H1 (cell line): Measurements from ENCODE around the gene SMIM29. TPM values are rescaled to one million over a fixed set of nuclear protein-coding genes. Genes with fewer than 3 reads are reported as not detected.

Source experiments
- CTCF ChIA-PET: fragments of 300-600 bp; sonication (Branson Sonifier 250); formaldehyde crosslinking; loops from one replicate; lab custom pipeline; 2021; ENCODE audit not compliant: partially characterized antibody; lab: Charles Lee
- POLR2A ChIA-PET: fragments of 300-600 bp; sonication (Branson Sonifier 250); formaldehyde crosslinking; loops from one replicate; lab custom pipeline; 2021; ENCODE audit warnings: inconsistent platforms; ENCODE audit not compliant: partially characterized antibody; lab: Charles Lee
- DNase-seq, 2 experiments: peaks; one replicate each; pipeline versions ENCODE4 v3.0.0 to v3.0.0-alpha.2; 2010 to 2022; ENCODE audit warnings: low spot score in 2 of 2, low read depth in 1 of 2, mixed read lengths in 1 of 2
- FAIRE-seq: peaks from 2 replicates; lab custom pipeline; 2011; peaks lifted over from hg19 to GRCh38; lab: Jason Lieb, UNC
- H2AFZ ChIP-seq: 2 replicates; pipeline ENCODE4 v1.8.1; 2012; ENCODE audit warnings: low read length, inconsistent platforms
- H2AK5ac ChIP-seq: 2 replicates; pipeline ENCODE4 v1.6.1; 2013; ENCODE audit warnings: low read depth, low read length
- H2BK120ac ChIP-seq: replicated peaks from 2 replicates; pipeline ENCODE3; 2013; ENCODE audit warnings: low read depth, low read length, inconsistent platforms
- H2BK12ac ChIP-seq: 2 replicates; pipeline ENCODE4 v1.6.1; 2013; ENCODE audit warnings: low read depth, low read length
- H2BK15ac ChIP-seq: 2 replicates; pipeline ENCODE4 v1.6.1; 2013; ENCODE audit warnings: low read length
- H2BK20ac ChIP-seq: 2 replicates; pipeline ENCODE4 v1.6.1; 2013; ENCODE audit warnings: low read length
- H2BK5ac ChIP-seq: 2 replicates; pipeline ENCODE4 v1.6.1; 2013; ENCODE audit warnings: low read depth, low read length
- H3K14ac ChIP-seq: 2 replicates; pipeline ENCODE4 v1.6.1; 2013; ENCODE audit warnings: inconsistent platforms; ENCODE audit not compliant: insufficient read length
- H3K18ac ChIP-seq: 2 replicates; pipeline ENCODE4 v1.6.1; 2013; ENCODE audit warnings: low read length; ENCODE audit errors: extremely low read depth
- H3K23ac ChIP-seq: 2 replicates; pipeline ENCODE4 v1.6.1; 2013; ENCODE audit warnings: inconsistent platforms; ENCODE audit not compliant: insufficient read length
- H3K23me2 ChIP-seq: 2 replicates; pipeline ENCODE4 v1.6.1; 2013; ENCODE audit warnings: low read depth, low read length
- H3K27ac ChIP-seq: 2 replicates; pipeline ENCODE4 v1.6.1; 2011; ENCODE audit warnings: low read depth, low read length, inconsistent platforms
- H3K27me3 ChIP-seq, 4 experiments: replicated peaks in 1 of 4; 1 replicate in 1 of 4; 2 replicates in 3 of 4; pipeline versions ENCODE4 v1.6.1 to v1.8.1; 2011 to 2013; ENCODE audit warnings: low read length in 3 of 4, mild to moderate bottlenecking in 3 of 4, inconsistent platforms in 2 of 4, mixed read lengths in 2 of 4, moderate library complexity in 1 of 4; ENCODE audit not compliant: control insufficient read depth in 3 of 4, insufficient read depth in 3 of 4; ENCODE audit errors: extremely low read depth in 1 of 4
- H3K36me3 ChIP-seq, 4 experiments: 2 replicates each; pipeline versions ENCODE4 v1.6.1 to v1.8.1; 2011 to 2013; ENCODE audit warnings: mild to moderate bottlenecking in 4 of 4, low read length in 3 of 4, moderate library complexity in 2 of 4, control low read depth in 1 of 4, inconsistent platforms in 1 of 4; ENCODE audit not compliant: insufficient read depth in 4 of 4, control insufficient read depth in 2 of 4
- H3K4ac ChIP-seq: replicated peaks from 2 replicates; pipeline ENCODE3; 2013; ENCODE audit warnings: low read length, low read depth, mixed read lengths, inconsistent platforms; ENCODE audit not compliant: insufficient read length
- H3K4me1 ChIP-seq, 4 experiments: replicated peaks in 1 of 4; 1 replicate in 1 of 4; 2 replicates in 3 of 4; pipeline versions ENCODE4 v1.6.1 to v1.8.1; 2011 to 2013; ENCODE audit warnings: low read length in 3 of 4, inconsistent platforms in 2 of 4, mixed read lengths in 1 of 4; ENCODE audit not compliant: insufficient read depth in 4 of 4, control insufficient read depth in 3 of 4
- H3K4me2 ChIP-seq, 2 experiments: 2 replicates each; pipeline versions ENCODE4 v1.6.1 to v1.8.1; 2011 to 2013; ENCODE audit warnings: low read depth in 2 of 2, low read length in 2 of 2, control low read depth in 1 of 2, inconsistent platforms in 1 of 2, mild to moderate bottlenecking in 1 of 2; ENCODE audit not compliant: insufficient read depth in 1 of 2
- H3K4me3 ChIP-seq, 4 experiments: fragments of 200-600, 300-600 bp in 1 of 4; sonication (generic), shearing (Covaris generic), sonication (Bioruptor Twin) in 1 of 4; 2 replicates each; pipeline versions ENCODE4 v1.5.1 to v1.8.1; 2011 to 2016; ENCODE audit warnings: low read length in 4 of 4, low read depth in 3 of 4, control low read depth in 2 of 4, inconsistent platforms in 2 of 4, mild to moderate bottlenecking in 2 of 4, mixed read lengths in 1 of 4, moderate library complexity in 1 of 4; ENCODE audit not compliant: insufficient read depth in 2 of 4; ENCODE audit errors: extremely low read depth in 1 of 4
- H3K56ac ChIP-seq: replicated peaks from 2 replicates; pipeline ENCODE3; 2013; ENCODE audit warnings: low read depth, mild to moderate bottlenecking, mixed read lengths, low read length, inconsistent platforms; ENCODE audit not compliant: insufficient read length
- H3K79me1 ChIP-seq: 2 replicates; pipeline ENCODE4 v1.6.1; 2013; ENCODE audit warnings: low read depth, low read length, control low read depth
- H3K79me2 ChIP-seq, 2 experiments: 2 replicates each; pipeline versions ENCODE4 v1.6.1 to v1.8.1; 2012 to 2013; ENCODE audit warnings: low read length in 2 of 2, mild to moderate bottlenecking in 2 of 2, inconsistent platforms in 1 of 2; ENCODE audit not compliant: insufficient read depth in 2 of 2, control insufficient read depth in 1 of 2
- H3K9ac ChIP-seq, 4 experiments: replicated peaks in 1 of 4; 1 replicate in 1 of 4; 2 replicates in 3 of 4; pipeline versions ENCODE4 v1.6.1 to v1.8.1; 2011 to 2013; ENCODE audit warnings: low read depth in 3 of 4, low read length in 3 of 4, control low read depth in 2 of 4, mild to moderate bottlenecking in 2 of 4, moderate library complexity in 2 of 4, inconsistent platforms in 1 of 4; ENCODE audit errors: extremely low read depth in 1 of 4
- H3K9me3 ChIP-seq, 2 experiments: 2 replicates each; pipeline versions ENCODE4 v1.6.1 to v1.8.1; 2012 to 2013; ENCODE audit warnings: mild to moderate bottlenecking in 2 of 2, moderate library complexity in 2 of 2, control low read depth in 1 of 2, inconsistent platforms in 1 of 2, low read depth in 1 of 2, low read length in 1 of 2, mixed read lengths in 1 of 2; ENCODE audit not compliant: insufficient read depth in 2 of 2
- H4K20me1 ChIP-seq, 2 experiments: replicated peaks in 1 of 2; 2 replicates each; pipeline versions ENCODE3 to v1.8.1; 2011 to 2013; ENCODE audit warnings: inconsistent platforms in 2 of 2, low read length in 2 of 2, mild to moderate bottlenecking in 1 of 2; ENCODE audit not compliant: insufficient read depth in 2 of 2, control insufficient read depth in 1 of 2
- H4K5ac ChIP-seq: 2 replicates; pipeline ENCODE4 v1.6.1; 2013; ENCODE audit warnings: low read length, low read depth, mixed read lengths, inconsistent platforms; ENCODE audit not compliant: insufficient read length
- H4K8ac ChIP-seq: 2 replicates; pipeline ENCODE4 v1.8.0; 2013; ENCODE audit warnings: mild to moderate bottlenecking, moderate library complexity, low read length, inconsistent platforms; ENCODE audit not compliant: insufficient read depth; ENCODE audit errors: extremely low read depth
- H4K91ac ChIP-seq: replicated peaks from 2 replicates; pipeline ENCODE3; 2013; ENCODE audit warnings: low read length, mixed read lengths, inconsistent platforms; ENCODE audit not compliant: insufficient read length
- KDM1A ChIP-seq: fragments of 200-600, 300-600 bp; sonication (generic); IDR thresholded peaks from 2 replicates; pipeline ENCODE4 v1.7.1; 2016; ENCODE audit warnings: mild to moderate bottlenecking, low read length, borderline replicate concordance
- WGBS, 2 experiments: shearing (Covaris generic) in 1 of 2; methylation state at CpG; one replicate each; pipeline versions ENCODE4 v1.1.6 to v1.1.7; 2013 to 2015; ENCODE audit warnings: low lambda C conversion rate in 2 of 2, mixed read lengths in 2 of 2, inconsistent platforms in 1 of 2, low coverage in 1 of 2, missing lambda C conversion rate in 1 of 2; ENCODE audit not compliant: insufficient replicate concordance in 2 of 2, insufficient coverage in 1 of 2, insufficient read length in 1 of 2; ENCODE audit errors: extremely low coverage in 1 of 2, missing lambda C conversion rate in 1 of 2; 5-methylcytosine and 5-hydroxymethylcytosine counted together
- polyA plus RNA-seq, 7 experiments: library from polyadenylated mRNA; depleted of rRNA in 3 of 7; stranded (reverse) in 5 of 7; unstranded in 2 of 7; fragments of >200 nt in 5 of 7; fragments of 200-250 nt in 2 of 7; gene quantifications; 1 replicate in 5 of 7; 2 replicates in 1 of 7; 4 replicates in 1 of 7; pipeline versions ENCODE4 v1.2.1 to v1.2.3, GENCODE V29; 2011 to 2013; ENCODE audit warnings: missing spikeins in 2 of 7, mixed read lengths in 2 of 7
- total RNA-seq: library from RNA; stranded (reverse); fragmentation: NEBNext Ultra II Directional; extraction: Animal tissue kit (Norgen Biotek cat#: 25700); gene quantifications from 2 replicates; pipeline ENCODE4 v1.2.1, GENCODE V29; 2021
- TF ChIP-seq, protein P1 (sequence below): IDR thresholded peaks from 2 replicates; pipeline ENCODE4 v1.6.1; 2012; ENCODE audit warnings: low read length, inconsistent platforms

Gene SMIM29
- total and polyA plus RNA-seq, 2 of the 8 experiments (the other 6 are each of a cell fraction or from before 2014, with no cell fraction given): 7.0 to 22.4 TPM

DNA sequence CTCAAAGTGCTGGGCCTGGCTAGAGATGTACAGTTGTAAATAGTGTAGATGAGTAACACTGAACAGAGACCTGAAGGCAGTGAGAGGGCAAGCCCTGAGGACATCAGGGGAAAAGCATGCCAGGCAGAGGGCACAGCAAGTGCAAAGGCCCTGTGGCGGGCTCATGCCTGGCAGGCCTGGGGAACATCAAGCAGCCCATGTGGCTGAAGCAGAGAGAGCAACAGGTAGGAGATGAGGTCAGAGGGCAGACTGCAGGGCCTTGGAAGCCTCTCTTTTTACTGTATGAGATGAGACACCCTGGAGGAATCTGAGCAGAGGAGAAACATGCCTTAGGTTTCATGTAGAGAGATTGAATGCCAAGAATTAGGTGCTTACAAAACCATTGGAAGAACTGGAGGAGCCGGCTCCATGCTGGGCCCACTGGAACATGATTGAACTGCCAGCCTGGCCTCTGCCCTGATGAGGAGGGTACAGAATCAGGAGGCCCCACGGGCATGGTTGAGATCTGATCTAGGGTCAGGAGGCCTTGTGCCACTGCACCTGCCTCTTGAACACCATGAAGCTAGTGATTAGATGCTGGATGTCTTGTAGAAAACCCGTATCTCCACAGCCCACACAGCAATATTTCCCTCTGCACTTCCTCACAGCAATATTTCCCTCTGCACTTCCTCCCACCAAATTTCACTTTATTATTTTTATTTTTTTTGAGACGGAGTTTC lies 18.0 kb downstream of the SMIM29 start:
- CTCF ChIA-PET: interaction anchor here (1.4 to 4.1 kb wide), 4 partner anchors 13 to 35 kb away, joined by 6 to 29 read pairs (median 6); no protein-coding TSS in a partner anchor
- Histone ChIP-seq H3K4ac (peak overlapping the region; percentile 2), H3K9me3 (no peaks in the 10 kb centered on the region), H3K4me2 (no peak overlapping the region), H4K91ac (peak overlapping the region; percentile 79), H3K9ac (no peak overlapping the region), H4K8ac (no peak overlapping the region), H3K79me1 (no peaks in the 10 kb centered on the region; the same call in 1 of the 2 replicates), H2AFZ (no peak overlapping the region), H3K27me3 (no peaks in the 10 kb centered on the region), H2AK5ac (0 out of 2 replicates have a peak overlapping the region, but pooled peaks have one; percentile 82), H3K36me3 (no peaks in the 10 kb centered on the region), H3K56ac (no peak overlapping the region), H3K27ac (no peak overlapping the region), H3K23ac (no peak overlapping the region), H3K79me2 (0 out of 4 replicates have a peak, but pooled peaks cover 0 to 2% of the 10 kb centered on the region in 2 experiments), H2BK12ac (peak overlapping the region; percentile 90; the same call in 1 of the 2 replicates), H2BK20ac (no peak overlapping the region), H2BK15ac (0 out of 2 replicates have a peak overlapping the region, but pooled peaks have one; percentile 92), H2BK120ac (no peak overlapping the region), H3K4me3 (no peak overlapping the region), H4K5ac (no peak overlapping the region), H3K18ac (no peak overlapping the region), H3K4me1 (peaks cover 10 to 32% (median 29%) of the 10 kb centered on the region in 4 experiments), H4K20me1 (no peaks in the 10 kb centered on the region), H3K23me2 (peaks cover 5% of the 10 kb centered on the region), H2BK5ac (no peak overlapping the region; the same call in 1 of the 2 replicates), H3K14ac (no peak overlapping the region)
- FAIRE-seq (no peak), DNase-seq (no peak)
- 92% methylated on average over 5 of the region's 5 CpGs; no CpG with 5 or more reads in 1 of the 2 experiments for WGBS, 2 experiments
- TF ChIP-seq KDM1A: 0 out of 2 replicates have a peak, but pooled peaks have one; percentile 64
- TF ChIP-seq, protein P1, sequence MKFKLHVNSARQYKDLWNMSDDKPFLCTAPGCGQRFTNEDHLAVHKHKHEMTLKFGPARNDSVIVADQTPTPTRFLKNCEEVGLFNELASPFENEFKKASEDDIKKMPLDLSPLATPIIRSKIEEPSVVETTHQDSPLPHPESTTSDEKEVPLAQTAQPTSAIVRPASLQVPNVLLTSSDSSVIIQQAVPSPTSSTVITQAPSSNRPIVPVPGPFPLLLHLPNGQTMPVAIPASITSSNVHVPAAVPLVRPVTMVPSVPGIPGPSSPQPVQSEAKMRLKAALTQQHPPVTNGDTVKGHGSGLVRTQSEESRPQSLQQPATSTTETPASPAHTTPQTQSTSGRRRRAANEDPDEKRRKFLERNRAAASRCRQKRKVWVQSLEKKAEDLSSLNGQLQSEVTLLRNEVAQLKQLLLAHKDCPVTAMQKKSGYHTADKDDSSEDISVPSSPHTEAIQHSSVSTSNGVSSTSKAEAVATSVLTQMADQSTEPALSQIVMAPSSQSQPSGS: no peak
- POLR2A ChIA-PET: interaction anchor here (3.7 to 9.0 kb wide), 3 partner anchors 7 to 29 kb away, joined by 30 to 191 read pairs (median 47); partner anchors contain the start of gene SMIM29
